Vagina (tissue), 2 donors: Measurements from ENCODE around the gene CARD10.

Experiments
- POLR2A ChIP-seq, 2 donors: fragments of 450-650 bp; IDR thresholded peaks; one replicate each; pipeline ENCODE4 v1.6.1; 2017; ENCODE audit warnings: antibody characterized with exemption in 2 of 2, mild to moderate bottlenecking in 2 of 2, moderate library complexity in 2 of 2
- POLR2AphosphoS5 ChIP-seq, 2 donors: sonication (generic); formaldehyde crosslinking; IDR thresholded peaks; one replicate each; pipeline ENCODE4 v1.9.0; 2017; ENCODE audit warnings: antibody characterized with exemption in 2 of 2, mild to moderate bottlenecking in 2 of 2, low read depth in 1 of 2; ENCODE audit not compliant: insufficient read depth in 1 of 2

DNA sequence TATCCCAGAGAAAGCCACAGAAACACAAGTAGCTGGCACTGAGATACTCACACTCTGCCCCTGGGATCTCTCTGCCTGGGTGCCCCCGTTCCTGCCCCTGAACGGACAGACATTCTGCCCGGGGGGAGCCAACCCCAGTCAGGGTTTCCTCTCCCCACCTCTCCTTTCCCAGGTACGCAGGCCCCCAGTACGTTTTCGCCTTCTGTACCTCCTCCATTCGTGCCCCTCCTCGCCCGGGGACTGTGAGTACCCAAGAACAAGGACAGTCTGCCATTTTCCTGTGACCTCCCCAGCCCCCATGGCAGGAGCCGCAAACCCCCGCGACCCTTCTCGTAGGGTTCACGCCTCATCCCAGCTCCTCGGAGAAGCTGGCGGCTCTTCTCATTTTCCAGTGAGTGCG lies 62.9 kb downstream of the CARD10 start:
- TF ChIP-seq POLR2AphosphoS5 (IDR thresholded peaks at IDR 0.05; ENCODE audit: insufficient read depth in 1 of 2, low read depth in 1 of 2) (no peak), POLR2A (IDR thresholded peaks at IDR 0.05) (no peak)
